Heart left ventricle (tissue), 16 donors: Measurements from ENCODE around the gene SRSF10. TPM values are rescaled to one million over a fixed set of nuclear protein-coding genes. Genes with fewer than 3 reads are reported as not detected.

Experiments used
- ATAC-seq, 4 donors: fragments of 200-7000 bp; cut with Tn5 transposase; one replicate each; pipeline ENCODE4 v1.9.1; 2020 to 2022; ENCODE audit warnings: moderate library complexity in 4 of 4, mild to moderate bottlenecking in 3 of 4, moderate number of reproducible peaks in 1 of 4
- DNase-seq, 5 donors: peaks; one replicate each; pipeline ENCODE4 v3.0.0-alpha.2; 2020
- H3K27ac ChIP-seq, 12 donors: fragments of 200-600 bp; sonication (generic) in 4 of 12; one replicate each; pipeline versions ENCODE4 v1.5.0 to v1.8.0; 2016 to 2022; ENCODE audit warnings: mild to moderate bottlenecking in 2 of 12
- H3K27me3 ChIP-seq, 9 donors: fragments of 200-600 bp; sonication (generic) in 2 of 9; one replicate each; pipeline versions ENCODE4 v1.5.1 to v1.8.0; 2016 to 2022; ENCODE audit warnings: mild to moderate bottlenecking in 3 of 9
- H3K36me3 ChIP-seq, 9 donors: fragments of 200-600 bp; sonication (generic) in 2 of 9; one replicate each; pipeline versions ENCODE4 v1.5.0 to v1.8.0; 2018 to 2022; ENCODE audit warnings: mild to moderate bottlenecking in 2 of 9
- H3K4me1 ChIP-seq, 12 donors: fragments of 200-600 bp; sonication (generic) in 4 of 12; one replicate each; pipeline versions ENCODE4 v1.5.0 to v1.8.0; 2016 to 2022; ENCODE audit warnings: mild to moderate bottlenecking in 3 of 12
- H3K4me3 ChIP-seq, 12 donors: fragments of 200-600 bp; sonication (generic) in 4 of 12; one replicate each; pipeline versions ENCODE4 v1.5.0 to v1.8.0; 2017 to 2022; ENCODE audit warnings: mild to moderate bottlenecking in 9 of 12, moderate library complexity in 4 of 12
- H3K9me3 ChIP-seq, 12 donors: fragments of 200-600 bp; sonication (generic) in 4 of 12; one replicate each; pipeline versions ENCODE4 v1.5.0 to v1.8.0; 2016 to 2022; ENCODE audit warnings: mild to moderate bottlenecking in 1 of 12
- CTCF ChIP-seq, 12 donors: fragments of 200-600 bp; sonication (generic) in 4 of 12; IDR thresholded peaks; one replicate each; pipeline versions ENCODE4 v1.5.0 to v1.8.0; 2018 to 2022; ENCODE audit warnings: antibody characterized with exemption in 12 of 12, mild to moderate bottlenecking in 5 of 12
- POLR2A ChIP-seq, 2 donors: fragments of 450-650 bp; IDR thresholded peaks; one replicate each; pipeline ENCODE4 v1.6.1; 2017; ENCODE audit warnings: antibody characterized with exemption in 2 of 2, mild to moderate bottlenecking in 2 of 2, moderate library complexity in 2 of 2
- WGBS, 4 donors: extraction: QIAGEN DNeasy Blood & Tissue Kit in 2 of 4; methylation state at CpG; one replicate each; pipeline versions ENCODE4 v1.1.5 to v1.1.7; 2013 to 2018; 5-methylcytosine and 5-hydroxymethylcytosine counted together
- intact Hi-C, 10 donors: fragments of 100-400 bp; cut with DNase I; formaldehyde crosslinking; loops; one replicate each; pipeline versions ENCODE4 v1.11.1 to v1.14.2; 2022
- polyA plus RNA-seq, 2 donors: library from polyadenylated mRNA; stranded (reverse); fragments of 200-250 nt; gene quantifications; one replicate each; pipeline ENCODE4 v1.2.3, GENCODE V29; 2013
- total RNA-seq, 9 donors: library from RNA; depleted of rRNA in 2 of 9; stranded (reverse); fragments of >200 nt in 2 of 9; fragmentation: NEBNext Ultra II Directional in 3 of 9; extraction: Animal tissue kit (Norgen Biotek cat#: 25700) in 3 of 9; gene quantifications; one replicate each; pipeline versions ENCODE4 v1.1.0 to v1.2.4, GENCODE V29; 2016 to 2023
- donor health status: ischemic (EF 13 %, LVEDD 7.1; RV severe dilation, severe dysfunction).
- donor health status: healthy with polysubstance abuse.
- donor health status: DM: no; HTN: yes; CAD: no.
- donor health status: DM: no; HTN: no; CAD: no.
- donor health status: ischemic (EF 25% LVEDD 6.9; RV normal size, moderate dysfunction).
- donor health status: ischemic (EF 25% LVEDD 5.7; RV mildly dilated, moderate dysfunction).
- donor health status: healthy.
- donor health status: DM: yes; HTN: yes; CAD: no.
- donor health status: ischemic (EF 35%, LVEDD 5.7; RV mildly dilated, moderate dysfunction).
- donor health status: nonischemic (EF 11% LVEDD 7.7; RV severe dilation, severe dysfunction).
- donor health status: DM: yes; HTN: yes; CAD: no.
- donor health status: PGD.
- donor health status: ischemic (EF 29% LVEDD 5.4; RV normal size, mild dysfunction).
- donor health status: nonischemic (EF 23%, LVEDD 6.1; RV moderate dilation, normal function).

SRSF10 gene
- total and polyA plus RNA-seq, 11 donors: 34.3 to 60.9 (median 47.3) TPM

- DNase-seq: no peak
Observed at GRCh38 chr1:24003331-24003972, 23.3 kb upstream of the SRSF10 start.

GRCh38 chr1:24002695-24003094 lies 22.6 kb upstream of the SRSF10 start:
- Histone ChIP-seq H3K4me3 (no peak overlapping the region), H3K36me3 (no peaks in the 10 kb centered on the region), H3K27ac (no peak overlapping the region), H3K27me3 (no peaks in the 10 kb centered on the region), H3K4me1 (peaks cover 0 to 5% (median 0%) of the 10 kb centered on the region in 12 donors), H3K9me3 (peaks cover 0 to 9% (median 0%) of the 10 kb centered on the region in 12 donors)
- WGBS, 4 donors: 85 to 89% (median 86%) methylated on average over 2 of the region's 2 CpGs
- intact Hi-C loops: no loop called here
- TF ChIP-seq CTCF (IDR thresholded peaks at IDR 0.05): no peak
- TF ChIP-seq POLR2A (IDR thresholded peaks at IDR 0.05): no peak
- DNase-seq (no peak), ATAC-seq (no peak)

More at GRCh38 chr1:24003331-24003972, 23.3 kb upstream of the SRSF10 start:
- 50 to 64% (median 55%) methylated on average over 4 of the region's 4 CpGs for WGBS, 4 donors
- Histone ChIP-seq H3K27me3 (no peaks in the 10 kb centered on the region), H3K9me3 (peaks cover 0 to 9% (median 0%) of the 10 kb centered on the region in 12 donors), H3K27ac (no peak overlapping the region), H3K4me1 (peaks cover 0 to 12% (median 5%) of the 10 kb centered on the region in 12 donors), H3K4me3 (no peak overlapping the region), H3K36me3 (no peaks in the 10 kb centered on the region)
- intact Hi-C loops: no loop called here
- no peak for TF ChIP-seq POLR2A (IDR thresholded peaks at IDR 0.05)
- TF ChIP-seq CTCF (IDR thresholded peaks at IDR 0.05): no peak
- no peak for ATAC-seq

GRCh38 chr1:23999156-23999671 lies 19.1 kb upstream of the SRSF10 start:
- ATAC-seq: no peak

More at GRCh38 chr1:23999156-23999671, 19.1 kb upstream of the SRSF10 start:
- H3K4me3 ChIP-seq: no peak overlapping the region
- WGBS, 4 donors: 71 to 80% (median 75%) methylated on average over 3 of the region's 3 CpGs
- DNase-seq: no peak
- intact Hi-C loops: no loop called here
- no peaks in the 10 kb centered on the region for H3K36me3 ChIP-seq
- H3K27ac ChIP-seq: no peak overlapping the region
- peaks cover 0 to 2% (median 0%) of the 10 kb centered on the region in 12 donors for H3K4me1 ChIP-seq
- H3K27me3 ChIP-seq: no peaks in the 10 kb centered on the region
- TF ChIP-seq POLR2A (IDR thresholded peaks at IDR 0.05) (no peak), CTCF (IDR thresholded peaks at IDR 0.05) (no peak)
- no peaks in the 10 kb centered on the region for H3K9me3 ChIP-seq
